Measurements from ENCODE around the gene WNT5A. TPM values are rescaled to one million over a fixed set of nuclear protein-coding genes. Genes with fewer than 3 reads are reported as not detected.
A peak's percentile ranks its signal among the peaks of the same experiment; 100 is the strongest.

Gene WNT5A
- total RNA-seq, 1 donor from 2014 or later: 8.9 TPM

- Histone ChIP-seq H3K27ac (ENCODE audit: low read depth, low read length) (no peak overlapping the region), H3K27me3 (ENCODE audit: control insufficient read depth in 3 of 3, insufficient read depth in 3 of 3, low read length in 3 of 3) (peaks cover 17 to 33% (median 23%) of the 10 kb centered on the region in 3 donors), H3K4me1 (ENCODE audit: control insufficient read depth in 3 of 3, insufficient read depth in 3 of 3, low read length in 3 of 3) (peaks cover 11 to 27% (median 13%) of the 10 kb centered on the region in 3 donors), H3K4me3 (ENCODE audit: low read length in 3 of 3) (peak overlapping the region in 1 of 3 donors; percentile 29), H3K9ac (ENCODE audit: low read depth in 1 of 3, low read length in 3 of 3) (peak overlapping the region in 1 of 3 donors; percentile 16), H3K36me3 (ENCODE audit: control insufficient read depth in 3 of 3, insufficient read depth in 3 of 3, low read length in 3 of 3) (no peaks in the 10 kb centered on the region), H3K9me3 (ENCODE audit: control insufficient read depth in 3 of 3, low read length in 3 of 3) (no peaks in the 10 kb centered on the region)
These were observed 3.7 kb downstream of the WNT5A start for GRCh38 chr3:55483196-55484095.

- H3K27me3 ChIP-seq (ENCODE audit: control insufficient read depth in 3 of 3, insufficient read depth in 3 of 3, low read length in 3 of 3): peaks cover 17 to 33% (median 22%) of the 10 kb centered on the region in 3 donors
- no peaks in the 10 kb centered on the region for H3K36me3 ChIP-seq (ENCODE audit: control insufficient read depth in 3 of 3, insufficient read depth in 3 of 3, low read length in 3 of 3)
- H3K27ac ChIP-seq (ENCODE audit: low read depth, low read length): no peak overlapping the region
- no peaks in the 10 kb centered on the region for H3K9me3 ChIP-seq (ENCODE audit: control insufficient read depth in 3 of 3, low read length in 3 of 3)
- peaks cover 11 to 26% (median 12%) of the 10 kb centered on the region in 3 donors for H3K4me1 ChIP-seq (ENCODE audit: control insufficient read depth in 3 of 3, insufficient read depth in 3 of 3, low read length in 3 of 3)
- H3K9ac ChIP-seq (ENCODE audit: low read depth in 1 of 3, low read length in 3 of 3): peak overlapping the region in 1 of 3 donors; percentile 45
- H3K4me3 ChIP-seq (ENCODE audit: low read length in 3 of 3): peak overlapping the region; percentile 14 to 63 (median 23)
These were observed 4.5 kb downstream of the WNT5A start for GRCh38 chr3:55482496-55483195.

- Histone ChIP-seq H3K4me3 (ENCODE audit: low read length in 3 of 3) (peak overlapping the region; percentile 32 to 63 (median 57)), H3K36me3 (ENCODE audit: control insufficient read depth in 3 of 3, insufficient read depth in 3 of 3, low read length in 3 of 3) (no peaks in the 10 kb centered on the region), H3K27me3 (ENCODE audit: control insufficient read depth in 3 of 3, insufficient read depth in 3 of 3, low read length in 3 of 3) (peaks cover 17 to 30% (median 22%) of the 10 kb centered on the region in 3 donors), H3K9ac (ENCODE audit: low read depth in 1 of 3, low read length in 3 of 3) (peak overlapping the region in 2 of 3 donors; percentile 43 to 45), H3K4me1 (ENCODE audit: control insufficient read depth in 3 of 3, insufficient read depth in 3 of 3, low read length in 3 of 3) (peaks cover 9 to 19% (median 11%) of the 10 kb centered on the region in 3 donors), H3K27ac (ENCODE audit: low read depth, low read length) (no peak overlapping the region), H3K9me3 (ENCODE audit: control insufficient read depth in 3 of 3, low read length in 3 of 3) (no peaks in the 10 kb centered on the region)
These were observed 5.2 kb downstream of the WNT5A start for GRCh38 chr3:55481744-55482495.

- Histone ChIP-seq H3K27me3 (ENCODE audit: control insufficient read depth in 3 of 3, insufficient read depth in 3 of 3, low read length in 3 of 3) (peaks cover 17 to 30% (median 22%) of the 10 kb centered on the region in 3 donors), H3K27ac (ENCODE audit: low read depth, low read length) (no peak overlapping the region)
These were observed 6.0 kb downstream of the WNT5A start for GRCh38 chr3:55480911-55481743.

GRCh38 chr3:55477306-55478303 lies 9.5 kb downstream of the WNT5A start:
- Histone ChIP-seq H3K27me3 (ENCODE audit: control insufficient read depth in 3 of 3, insufficient read depth in 3 of 3, low read length in 3 of 3) (peaks cover 10 to 30% (median 17%) of the 10 kb centered on the region in 3 donors), H3K27ac (ENCODE audit: low read depth, low read length) (no peak overlapping the region), H3K9ac (ENCODE audit: low read depth in 1 of 3, low read length in 3 of 3) (no peak overlapping the region), H3K4me1 (ENCODE audit: control insufficient read depth in 3 of 3, insufficient read depth in 3 of 3, low read length in 3 of 3) (peaks cover 6 to 11% (median 9%) of the 10 kb centered on the region in 3 donors), H3K36me3 (ENCODE audit: control insufficient read depth in 3 of 3, insufficient read depth in 3 of 3, low read length in 3 of 3) (peaks cover 0 to 2% (median 0%) of the 10 kb centered on the region in 3 donors), H3K9me3 (ENCODE audit: control insufficient read depth in 3 of 3, low read length in 3 of 3) (no peaks in the 10 kb centered on the region), H3K4me3 (ENCODE audit: low read length in 3 of 3) (no peak overlapping the region)

More at GRCh38 chr3:55480911-55481743, 6.0 kb downstream of the WNT5A start:
- Histone ChIP-seq H3K36me3 (ENCODE audit: control insufficient read depth in 3 of 3, insufficient read depth in 3 of 3, low read length in 3 of 3) (no peaks in the 10 kb centered on the region), H3K9ac (ENCODE audit: low read depth in 1 of 3, low read length in 3 of 3) (peak overlapping the region; percentile 43 to 64 (median 56)), H3K4me1 (ENCODE audit: control insufficient read depth in 3 of 3, insufficient read depth in 3 of 3, low read length in 3 of 3) (peaks cover 9 to 15% (median 11%) of the 10 kb centered on the region in 3 donors), H3K4me3 (ENCODE audit: low read length in 3 of 3) (peak overlapping the region; percentile 57 to 63 (median 59)), H3K9me3 (ENCODE audit: control insufficient read depth in 3 of 3, low read length in 3 of 3) (no peaks in the 10 kb centered on the region)

GRCh38 chr3:55476515-55476914 lies 10.6 kb downstream of the WNT5A start:
- Histone ChIP-seq H3K4me3 (ENCODE audit: low read length in 3 of 3) (no peak overlapping the region), H3K4me1 (ENCODE audit: control insufficient read depth in 3 of 3, insufficient read depth in 3 of 3, low read length in 3 of 3) (peaks cover 1 to 7% (median 3%) of the 10 kb centered on the region in 3 donors), H3K9me3 (ENCODE audit: control insufficient read depth in 3 of 3, low read length in 3 of 3) (no peaks in the 10 kb centered on the region), H3K9ac (ENCODE audit: low read depth in 1 of 3, low read length in 3 of 3) (no peak overlapping the region), H3K27me3 (ENCODE audit: control insufficient read depth in 3 of 3, insufficient read depth in 3 of 3, low read length in 3 of 3) (peaks cover 3 to 20% (median 11%) of the 10 kb centered on the region in 3 donors), H3K27ac (ENCODE audit: low read depth, low read length) (no peak overlapping the region), H3K36me3 (ENCODE audit: control insufficient read depth in 3 of 3, insufficient read depth in 3 of 3, low read length in 3 of 3) (peaks cover 0 to 2% (median 0%) of the 10 kb centered on the region in 3 donors)

GRCh38 chr3:55474213-55474632 lies 12.9 kb downstream of the WNT5A start:
- no peak overlapping the region for H3K9ac ChIP-seq (ENCODE audit: low read depth in 1 of 3, low read length in 3 of 3)

GRCh38 chr3:55473788-55474187 lies 13.3 kb downstream of the WNT5A start:
- Histone ChIP-seq H3K27ac (ENCODE audit: low read depth, low read length) (no peak overlapping the region), H3K4me1 (ENCODE audit: control insufficient read depth in 3 of 3, insufficient read depth in 3 of 3, low read length in 3 of 3) (peaks cover 0 to 5% (median 2%) of the 10 kb centered on the region in 3 donors), H3K36me3 (ENCODE audit: control insufficient read depth in 3 of 3, insufficient read depth in 3 of 3, low read length in 3 of 3) (peaks cover 0 to 6% (median 5%) of the 10 kb centered on the region in 3 donors), H3K9me3 (ENCODE audit: control insufficient read depth in 3 of 3, low read length in 3 of 3) (no peaks in the 10 kb centered on the region), H3K4me3 (ENCODE audit: low read length in 3 of 3) (no peak overlapping the region), H3K27me3 (ENCODE audit: control insufficient read depth in 3 of 3, insufficient read depth in 3 of 3, low read length in 3 of 3) (peaks cover 0 to under 1% (median 0%) of the 10 kb centered on the region in 3 donors), H3K9ac (ENCODE audit: low read depth in 1 of 3, low read length in 3 of 3) (no peak overlapping the region)

More at GRCh38 chr3:55474213-55474632, 12.9 kb downstream of the WNT5A start:
- Histone ChIP-seq H3K4me3 (ENCODE audit: low read length in 3 of 3) (no peak overlapping the region), H3K9me3 (ENCODE audit: control insufficient read depth in 3 of 3, low read length in 3 of 3) (no peaks in the 10 kb centered on the region), H3K27me3 (ENCODE audit: control insufficient read depth in 3 of 3, insufficient read depth in 3 of 3, low read length in 3 of 3) (peaks cover 0 to 4% (median 0%) of the 10 kb centered on the region in 3 donors), H3K4me1 (ENCODE audit: control insufficient read depth in 3 of 3, insufficient read depth in 3 of 3, low read length in 3 of 3) (peaks cover 0 to 5% (median 2%) of the 10 kb centered on the region in 3 donors), H3K27ac (ENCODE audit: low read depth, low read length) (no peak overlapping the region), H3K36me3 (ENCODE audit: control insufficient read depth in 3 of 3, insufficient read depth in 3 of 3, low read length in 3 of 3) (peaks cover 0 to 6% (median 5%) of the 10 kb centered on the region in 3 donors)
